ENCODE measurements around the gene ZNF37A.
"Not testable (repeated sequence)": the region's sequence is repeated elsewhere in the genome, so short reads cannot be mapped to it uniquely, and the experiment has no call there.

ZNF37A gene

GRCh38 chr10:38094158-38094926 is at the start of gene ZNF37A:
Gene ZNF37A (plus strand): TSS chr10:38094337. CDS start chr10:38096618, 2,281 bp downstream.
- DNase-seq: peak; percentile 79 to 91 (median 86)

- DNase-seq: no peak
Observed at GRCh38 chr10:38045129-38045528, 49.0 kb upstream of the ZNF37A start.

- no peak for DNase-seq
Observed at GRCh38 chr10:38047666-38048065, 46.5 kb upstream of the ZNF37A start.

GRCh38 chr10:38050212-38050611 is 43.9 kb upstream of the ZNF37A start:
- DNase-seq: no peak

- no peak for DNase-seq
Observed at GRCh38 chr10:38054361-38054797, 39.8 kb upstream of the ZNF37A start.

- not testable (repeated sequence) for DNase-seq
Observed at GRCh38 chr10:38055274-38055894, 38.8 kb upstream of the ZNF37A start.

- DNase-seq: not testable (repeated sequence)
Observed at GRCh38 chr10:38069663-38070062, 24.5 kb upstream of the ZNF37A start.

- no peak for DNase-seq
Observed at GRCh38 chr10:38070501-38070900, 23.6 kb upstream of the ZNF37A start.

- no peak for DNase-seq
Observed at GRCh38 chr10:38072552-38072951, 21.6 kb upstream of the ZNF37A start.

- no peak for DNase-seq
Observed at GRCh38 chr10:38076687-38077086, 17.4 kb upstream of the ZNF37A start.

- not testable (repeated sequence) for DNase-seq
Observed at GRCh38 chr10:38093318-38093717, 819 bp upstream of the ZNF37A start.

GRCh38 chr10:38093816-38094157 is 350 bp upstream of the ZNF37A start:
- DNase-seq: no peak

GRCh38 chr10:38094927-38095574 is 914 bp downstream of the ZNF37A start:
- DNase-seq: peak in 1 of 6 experiments; percentile 16

- no peak for DNase-seq
Observed at GRCh38 chr10:38102880-38103279, 8.7 kb downstream of the ZNF37A start.

- DNase-seq: no peak
Observed at GRCh38 chr10:38103756-38104155, 9.6 kb downstream of the ZNF37A start.

- no peak for DNase-seq
Observed at GRCh38 chr10:38112159-38112558, 18.0 kb downstream of the ZNF37A start.

- no peak for DNase-seq
Observed at GRCh38 chr10:38118072-38118807, 24.1 kb downstream of the ZNF37A start.

- no peak for DNase-seq
Observed at GRCh38 chr10:38119038-38119437, 24.9 kb downstream of the ZNF37A start.

- no peak for DNase-seq
Observed at GRCh38 chr10:38127812-38128211, 33.7 kb downstream of the ZNF37A start.

GRCh38 chr10:38143587-38143986 is 49.5 kb downstream of the ZNF37A start:
- DNase-seq: no peak

GRCh38 chr10:38146579-38147333 is 52.6 kb downstream of the ZNF37A start:
- no peak for DNase-seq

- DNase-seq: no peak
Observed at GRCh38 chr10:38147686-38148085, 53.5 kb downstream of the ZNF37A start.
